HG03565 (cell line): ENCODE results near the gene UBAP1L.
"Not testable (repeated sequence)": the region's sequence is repeated elsewhere in the genome, so short reads cannot be mapped to it uniquely, and the experiment has no call there.

Source experiments
- ATAC-seq: cut with Tn5 transposase; IDR thresholded peaks from one replicate; pipeline ENCODE4 v1.9.1; 2021; ENCODE audit warnings: mild to moderate bottlenecking, moderate library complexity; ENCODE audit not compliant: unreplicated experiment

UBAP1L gene

GRCh38 chr15:65048241-65048640 lies 66.8 kb downstream of the UBAP1L start:
- ATAC-seq: no peak

GRCh38 chr15:65044724-65045481 lies 70.1 kb downstream of the UBAP1L start, which contains the start of gene SLC51B:
Gene SLC51B (plus strand): TSS chr15:65045387. CDS start chr15:65050005, 4,618 bp downstream.
- ATAC-seq: no peak

GRCh38 chr15:65044218-65044617 lies 70.8 kb downstream of the UBAP1L start:
- ATAC-seq: not testable (repeated sequence)

GRCh38 chr15:65042776-65043327 lies 72.1 kb downstream of the UBAP1L start:
- no peak for ATAC-seq
